Hepatocyte (in vitro differentiated cells): ENCODE measurements around the gene TXN. TPM values are rescaled to one million over a fixed set of nuclear protein-coding genes. Genes with fewer than 3 reads are reported as not detected.
"Not testable (repeated sequence)": the region's sequence is repeated elsewhere in the genome, so short reads cannot be mapped to it uniquely, and the experiment has no call there.

Source experiments
- DNase-seq: peaks from one replicate; pipeline ENCODE4 v3.0.0-alpha.2; 2016; ENCODE audit warnings: low spot score
- H2AFZ ChIP-seq: fragments of 200-600 bp; sonication (generic); 2 replicates; pipeline ENCODE4 v1.6.0; 2016; ENCODE audit warnings: antibody characterized with exemption, mild to moderate bottlenecking
- H3K27ac ChIP-seq: fragments of 200-600 bp; sonication (generic); 2 replicates; pipeline ENCODE4 v1.5.1; 2016; ENCODE audit warnings: mild to moderate bottlenecking
- H3K27me3 ChIP-seq: fragments of 200-600 bp; sonication (generic); 2 replicates; pipeline ENCODE4 v1.6.1; 2016
- H3K36me3 ChIP-seq: fragments of 200-600 bp; sonication (generic); replicated peaks from 2 replicates; pipeline ENCODE4 v1.5.1; 2016; ENCODE audit warnings: low read depth; ENCODE audit not compliant: insufficient read depth
- H3K4me1 ChIP-seq: fragments of 200-600 bp; sonication (generic); 2 replicates; pipeline ENCODE4 v1.5.1; 2016; ENCODE audit warnings: mild to moderate bottlenecking, moderate library complexity; ENCODE audit not compliant: insufficient read depth
- H3K4me2 ChIP-seq: fragments of 200-600 bp; sonication (generic); 2 replicates; pipeline ENCODE4 v1.6.0; 2016
- H3K4me3 ChIP-seq: fragments of 200-600 bp; sonication (generic); 2 replicates; pipeline ENCODE4 v1.5.1; 2016; ENCODE audit warnings: mild to moderate bottlenecking
- H3K79me2 ChIP-seq: fragments of 200-600 bp; sonication (generic); 2 replicates; pipeline ENCODE4 v1.6.0; 2017; ENCODE audit warnings: mild to moderate bottlenecking
- H3K9me2 ChIP-seq: fragments of 200-600 bp; sonication (generic); replicated peaks from 2 replicates; pipeline ENCODE4 v1.6.0; 2017; ENCODE audit warnings: mild to moderate bottlenecking; ENCODE audit not compliant: insufficient read depth
- H3K9me3 ChIP-seq: fragments of 200-600 bp; sonication (generic); 2 replicates; pipeline ENCODE4 v1.5.1; 2016; ENCODE audit warnings: low read depth, mild to moderate bottlenecking
- H4K20me1 ChIP-seq: fragments of 200-600 bp; sonication (generic); 2 replicates; pipeline ENCODE4 v1.6.0; 2016; ENCODE audit warnings: mild to moderate bottlenecking; ENCODE audit not compliant: insufficient read depth, poor library complexity, severe bottlenecking
- CTCF ChIP-seq: fragments of 200-600 bp; sonication (generic); IDR thresholded peaks from 2 replicates; pipeline ENCODE4 v1.5.1; 2016; ENCODE audit warnings: antibody characterized with exemption, mild to moderate bottlenecking; ENCODE audit not compliant: poor library complexity
- EZH2 ChIP-seq: fragments of 200-600 bp; sonication (generic); IDR thresholded peaks from 2 replicates; pipeline ENCODE4 v1.6.1; 2016; ENCODE audit warnings: antibody characterized with exemption, mild to moderate bottlenecking, borderline replicate concordance
- EZH2phosphoT487 ChIP-seq: fragments of 200-600 bp; sonication (generic); IDR thresholded peaks from one replicate; pipeline ENCODE4 v1.6.1; 2018; ENCODE audit warnings: antibody characterized with exemption, mild to moderate bottlenecking, low read depth, moderate library complexity; ENCODE audit not compliant: unreplicated experiment, severe bottlenecking
- WGBS: methylation state at CpG from one replicate; pipeline ENCODE4 v1.1.6; 2016; ENCODE audit warnings: low lambda C conversion rate; ENCODE audit errors: missing lambda C conversion rate; 5-methylcytosine and 5-hydroxymethylcytosine counted together
- polyA plus RNA-seq: library from polyadenylated mRNA; unstranded; fragments of >200 nt; fragmentation: Nextera tagmentation; extraction: Ambion mirVana; gene quantifications from 2 replicates; pipeline ENCODE4 v1.2.1, GENCODE V29; 2016
- total RNA-seq: library from RNA; depleted of rRNA; stranded (reverse); fragments of >200 nt; gene quantifications from 2 replicates; pipeline ENCODE4 v1.2.3, GENCODE V29; 2014

Gene TXN
- total and polyA plus RNA-seq, 2 experiments from 2014 or later = 195 to 416 TPM

- no peaks in the 10 kb centered on the region for H3K36me3 ChIP-seq
- H3K9me2 ChIP-seq = no peaks in the 10 kb centered on the region
- H3K4me1 ChIP-seq = no peaks in the 10 kb centered on the region
- WGBS = 75% methylated on average over 4 of the region's 6 CpGs
- H4K20me1 ChIP-seq = no peaks in the 10 kb centered on the region
- no peak for DNase-seq
- no peak overlapping the region for H2AFZ ChIP-seq
- TF ChIP-seq EZH2phosphoT487 = no peak
- TF ChIP-seq CTCF = no peak
- no peak for TF ChIP-seq EZH2
- no peaks in the 10 kb centered on the region for H3K9me3 ChIP-seq
- H3K4me2 ChIP-seq = no peak overlapping the region
- H3K27ac ChIP-seq = no peak overlapping the region
- no peaks in the 10 kb centered on the region for H3K27me3 ChIP-seq
- H3K4me3 ChIP-seq = no peak overlapping the region
- H3K79me2 ChIP-seq = no peaks in the 10 kb centered on the region
Observed at GRCh38 chr9:110207071-110207641, 49.2 kb downstream of the TXN start.

GRCh38 chr9:110206389-110206788 is 49.9 kb downstream of the TXN start:
- Histone ChIP-seq H3K4me1 (no peaks in the 10 kb centered on the region), H3K27ac (no peak overlapping the region), H3K9me3 (no peaks in the 10 kb centered on the region), H3K79me2 (no peaks in the 10 kb centered on the region), H3K36me3 (no peaks in the 10 kb centered on the region), H3K4me2 (no peak overlapping the region), H3K4me3 (no peak overlapping the region), H3K27me3 (no peaks in the 10 kb centered on the region), H2AFZ (no peak overlapping the region), H4K20me1 (no peaks in the 10 kb centered on the region), H3K9me2 (no peaks in the 10 kb centered on the region)
- TF ChIP-seq CTCF (no peak), EZH2phosphoT487 (no peak), EZH2 (no peak)
- no peak for DNase-seq
- WGBS = 91% methylated on average over 1 of the region's 1 CpG

GRCh38 chr9:110205612-110206011 is 50.7 kb downstream of the TXN start:
- not testable (repeated sequence) for H3K27ac ChIP-seq, H3K9me3 ChIP-seq, H3K4me1 ChIP-seq, DNase-seq, H3K36me3 ChIP-seq, H4K20me1 ChIP-seq, H3K27me3 ChIP-seq, H3K9me2 ChIP-seq, H3K4me3 ChIP-seq, H2AFZ ChIP-seq, H3K4me2 ChIP-seq, H3K79me2 ChIP-seq
- WGBS = 85% methylated on average over 5 of the region's 5 CpGs

GRCh38 chr9:110202232-110202631 is 54.1 kb downstream of the TXN start:
- Histone ChIP-seq H3K79me2 (no peaks in the 10 kb centered on the region), H3K27me3 (no peaks in the 10 kb centered on the region), H4K20me1 (no peaks in the 10 kb centered on the region), H3K4me2 (no peak overlapping the region), H3K4me3 (no peak overlapping the region), H3K9me2 (no peaks in the 10 kb centered on the region), H3K36me3 (no peaks in the 10 kb centered on the region), H3K27ac (no peak overlapping the region), H3K4me1 (peaks cover 5% of the 10 kb centered on the region), H2AFZ (no peak overlapping the region), H3K9me3 (no peaks in the 10 kb centered on the region)
- TF ChIP-seq CTCF (no peak), EZH2 (no peak), EZH2phosphoT487 (no peak)
- no peak for DNase-seq
- WGBS = 79% methylated on average over 6 of the region's 6 CpGs
